IPS DF 19.7 (cell line): ENCODE data around the gene PANK4.

ENCODE experiments used
- DNase-seq: peaks from one replicate; pipeline ENCODE4 v3.0.0-alpha.2; 2013; ENCODE audit warnings: low read depth, low spot score

PANK4 gene

GRCh38 chr1:2544875-2545640, 18.7 kb upstream of the PANK4 start:
- no peak for DNase-seq

GRCh38 chr1:2544093-2544874, 17.9 kb upstream of the PANK4 start:
- DNase-seq, result no peak

- no peak for DNase-seq
Observed at GRCh38 chr1:2543543-2544092, 17.2 kb upstream of the PANK4 start.

- no peak for DNase-seq
Observed at GRCh38 chr1:2542246-2542915, 16.0 kb upstream of the PANK4 start.

- DNase-seq, result no peak
Observed at GRCh38 chr1:2541619-2542245, 15.3 kb upstream of the PANK4 start.

GRCh38 chr1:2540816-2541492, 14.6 kb upstream of the PANK4 start:
- DNase-seq, result no peak

- no peak for DNase-seq
Observed at GRCh38 chr1:2539312-2539907, 13.0 kb upstream of the PANK4 start.

- DNase-seq, result no peak
Observed at GRCh38 chr1:2538872-2539271, 12.5 kb upstream of the PANK4 start.

GRCh38 chr1:2538376-2538775, 12.0 kb upstream of the PANK4 start:
- DNase-seq, result no peak

GRCh38 chr1:2537784-2538115, 11.4 kb upstream of the PANK4 start:
- DNase-seq, result no peak

GRCh38 chr1:2535981-2536380, 9.6 kb upstream of the PANK4 start:
- no peak for DNase-seq

- no peak for DNase-seq
Observed at GRCh38 chr1:2535455-2535854, 9.1 kb upstream of the PANK4 start.

- no peak for DNase-seq
Observed at GRCh38 chr1:2534687-2535441, 8.5 kb upstream of the PANK4 start.

GRCh38 chr1:2534315-2534686, 7.9 kb upstream of the PANK4 start:
- no peak for DNase-seq

- no peak for DNase-seq
Observed at GRCh38 chr1:2533365-2533764, 7.0 kb upstream of the PANK4 start.

- DNase-seq, result no peak
Observed at GRCh38 chr1:2532485-2533160, 6.2 kb upstream of the PANK4 start.

GRCh38 chr1:2530513-2531361, 4.3 kb upstream of the PANK4 start:
- no peak for DNase-seq

- no peak for DNase-seq
Observed at GRCh38 chr1:2529784-2530512, 3.6 kb upstream of the PANK4 start, which contains the start of gene HES5. TSS of gene HES5 (minus strand) at chr1:2530263. CDS start at chr1:2530164, 99 bp downstream.
